HG03342 (cell line): ENCODE data around the gene RTL3.
A peak's percentile ranks its signal among the peaks of the same experiment; 100 is the strongest.
"Not testable (repeated sequence)": the region's sequence is repeated elsewhere in the genome, so short reads cannot be mapped to it uniquely, and the experiment has no call there.

Experiments used
- ATAC-seq: cut with Tn5 transposase; IDR thresholded peaks from one replicate; pipeline ENCODE4 v1.9.1; 2021; ENCODE audit warnings: mild to moderate bottlenecking, moderate library complexity; ENCODE audit not compliant: unreplicated experiment

RTL3 gene, protein sequence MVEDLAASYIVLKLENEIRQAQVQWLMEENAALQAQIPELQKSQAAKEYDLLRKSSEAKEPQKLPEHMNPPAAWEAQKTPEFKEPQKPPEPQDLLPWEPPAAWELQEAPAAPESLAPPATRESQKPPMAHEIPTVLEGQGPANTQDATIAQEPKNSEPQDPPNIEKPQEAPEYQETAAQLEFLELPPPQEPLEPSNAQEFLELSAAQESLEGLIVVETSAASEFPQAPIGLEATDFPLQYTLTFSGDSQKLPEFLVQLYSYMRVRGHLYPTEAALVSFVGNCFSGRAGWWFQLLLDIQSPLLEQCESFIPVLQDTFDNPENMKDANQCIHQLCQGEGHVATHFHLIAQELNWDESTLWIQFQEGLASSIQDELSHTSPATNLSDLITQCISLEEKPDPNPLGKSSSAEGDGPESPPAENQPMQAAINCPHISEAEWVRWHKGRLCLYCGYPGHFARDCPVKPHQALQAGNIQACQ

DNA sequence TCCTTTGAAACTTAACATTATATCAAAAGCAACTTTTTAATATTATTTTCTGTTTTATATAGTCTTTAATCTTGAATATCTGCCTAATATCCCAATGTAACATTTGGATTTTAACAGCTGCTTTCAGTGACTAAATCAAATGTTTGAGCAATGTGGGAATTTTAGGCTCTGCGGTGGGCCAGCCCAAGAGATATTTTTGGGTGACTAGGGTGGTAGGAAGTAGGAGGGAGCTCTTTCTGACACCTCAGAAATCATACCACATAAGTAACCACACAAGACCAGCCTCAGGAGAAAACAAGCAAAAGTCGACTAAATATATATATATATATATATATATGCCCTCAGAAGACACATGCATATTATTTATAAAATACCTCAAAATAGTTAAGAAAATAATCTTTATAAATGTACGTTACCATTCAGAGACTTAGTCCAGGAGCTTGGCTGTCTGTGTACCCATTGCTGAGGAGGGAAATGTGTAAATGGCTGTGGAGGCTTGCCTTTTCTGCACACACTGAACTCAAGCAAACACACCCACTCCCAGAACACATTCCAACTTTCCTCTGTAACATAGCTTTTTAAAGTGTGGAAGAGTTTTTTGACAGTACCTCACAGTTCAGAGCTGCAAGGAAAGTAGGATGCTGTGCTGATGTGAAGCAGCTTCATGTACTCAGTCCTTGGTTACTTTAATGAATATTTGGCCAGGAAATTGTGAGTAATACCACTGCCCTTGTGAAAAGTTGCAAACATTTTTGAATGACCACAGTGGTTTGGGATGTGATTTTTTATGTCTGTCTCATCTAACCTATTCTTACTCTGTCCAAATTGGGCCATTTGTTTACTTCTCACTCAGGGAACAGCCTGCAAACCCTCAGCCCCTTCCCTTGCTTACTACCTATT lies at the start of gene RTL3:
RTL3 (minus strand) TSS at position 484 of the 900 bp plus-strand sequence. CDS start 908 bp downstream, outside the sequence.
- no peak for ATAC-seq

- ATAC-seq = no peak
Measured at GRCh38 chrX:78708816-78709215, 49.7 kb upstream of the RTL3 start.

DNA sequence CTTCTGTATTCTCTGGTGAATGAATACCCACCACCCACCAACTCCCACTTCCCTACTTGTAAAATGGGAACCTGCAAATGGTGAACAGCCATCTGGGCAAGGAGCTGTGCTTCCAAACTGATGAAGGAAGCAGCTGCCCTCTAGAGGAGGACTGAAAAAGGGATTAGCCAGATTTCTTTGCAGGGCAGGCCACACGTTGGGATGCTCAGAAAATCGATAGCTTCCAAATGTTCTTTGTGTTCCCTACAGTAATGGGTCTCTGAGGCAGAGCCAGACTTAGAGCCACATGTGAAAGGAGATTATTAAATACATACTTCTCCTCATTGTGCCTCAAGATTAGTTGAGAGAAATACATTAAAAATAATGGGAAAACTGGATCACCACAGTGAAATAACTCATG lies 49.1 kb upstream of the RTL3 start:
- ATAC-seq = no peak

- ATAC-seq = no peak
Measured at GRCh38 chrX:78706071-78706470, 46.9 kb upstream of the RTL3 start.

- ATAC-seq = no peak
Measured at GRCh38 chrX:78693536-78693935, 34.4 kb upstream of the RTL3 start.

GRCh38 chrX:78693012-78693411 lies 33.9 kb upstream of the RTL3 start:
- no peak for ATAC-seq

- peak; percentile 94 for ATAC-seq
Measured at GRCh38 chrX:78687586-78687985, 28.5 kb upstream of the RTL3 start.

- no peak for ATAC-seq
Measured at GRCh38 chrX:78673246-78673645, 14.1 kb upstream of the RTL3 start.

DNA sequence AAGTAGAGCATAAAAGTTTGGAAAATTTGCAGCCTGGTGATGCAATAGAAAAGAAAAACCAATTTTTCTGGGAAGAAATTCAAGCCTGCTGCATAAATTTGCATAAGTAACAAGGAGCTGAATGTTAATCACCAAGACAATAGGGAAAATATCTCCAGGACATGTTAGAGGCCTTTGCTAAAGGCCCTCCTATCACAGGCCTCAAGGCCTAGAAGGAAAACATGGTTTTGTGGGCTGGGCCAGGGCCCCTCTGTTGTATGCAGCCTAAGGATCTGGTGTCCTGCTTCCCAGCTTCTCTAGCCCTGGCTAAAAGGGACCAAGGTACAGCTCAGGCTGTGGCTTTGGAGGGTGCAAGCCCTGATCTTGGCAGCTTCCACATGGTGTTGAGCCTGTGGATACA lies 6.2 kb upstream of the RTL3 start:
- no peak for ATAC-seq

- ATAC-seq = no peak
Measured at GRCh38 chrX:78661836-78662235, 2.7 kb upstream of the RTL3 start.

DNA sequence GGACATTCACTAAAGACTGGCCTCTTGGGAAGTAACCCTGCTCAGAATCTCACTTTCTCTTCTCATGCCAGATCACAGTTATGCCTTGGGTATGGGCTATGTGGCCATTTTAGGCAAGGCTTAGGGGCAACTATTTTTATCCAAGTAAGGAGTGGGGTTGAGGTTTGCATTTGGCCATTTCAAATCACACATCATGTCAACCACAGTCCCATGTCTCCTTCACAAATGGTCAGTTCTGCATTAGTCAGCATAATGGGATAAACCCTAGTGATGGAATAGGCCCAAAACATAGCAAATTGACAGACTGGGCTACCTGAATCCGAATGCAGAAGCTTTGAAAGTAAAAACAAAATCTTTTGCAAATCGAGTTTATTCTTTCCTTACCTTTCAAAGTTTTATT lies 827 bp upstream of the RTL3 start:
- no peak for ATAC-seq

GRCh38 chrX:78658414-78658813 lies 714 bp downstream of the RTL3 start:
- no peak for ATAC-seq

GRCh38 chrX:78655642-78656041 lies 3.5 kb downstream of the RTL3 start:
- ATAC-seq = no peak

- peak; percentile 56 for ATAC-seq
Measured at GRCh38 chrX:78653118-78653822, 5.9 kb downstream of the RTL3 start.

DNA sequence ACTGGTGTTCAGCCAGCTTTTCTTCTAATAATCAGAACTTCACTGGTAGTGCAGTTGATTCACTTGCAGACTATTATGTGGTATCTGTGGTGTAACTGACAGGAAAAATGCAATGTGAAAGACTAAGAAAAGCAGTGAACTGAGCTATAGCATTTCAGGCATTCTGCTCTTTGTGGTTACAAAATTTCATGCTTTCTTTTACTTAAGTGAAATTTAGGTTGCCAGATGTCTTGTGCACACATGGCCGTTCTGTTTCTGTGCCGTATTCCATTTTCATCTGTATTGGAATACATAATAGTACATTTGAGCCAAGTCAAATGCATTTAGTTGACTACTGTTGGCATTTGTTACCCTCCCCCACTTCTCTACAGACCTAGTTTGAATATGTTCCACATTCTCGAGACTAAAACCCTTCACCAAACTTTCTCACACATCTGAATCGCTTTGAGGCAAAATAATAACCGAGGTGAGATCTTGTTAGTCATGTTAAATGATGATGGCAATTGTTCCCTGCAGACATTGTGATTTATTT lies 8.2 kb downstream of the RTL3 start:
- ATAC-seq = peak; percentile 76

DNA sequence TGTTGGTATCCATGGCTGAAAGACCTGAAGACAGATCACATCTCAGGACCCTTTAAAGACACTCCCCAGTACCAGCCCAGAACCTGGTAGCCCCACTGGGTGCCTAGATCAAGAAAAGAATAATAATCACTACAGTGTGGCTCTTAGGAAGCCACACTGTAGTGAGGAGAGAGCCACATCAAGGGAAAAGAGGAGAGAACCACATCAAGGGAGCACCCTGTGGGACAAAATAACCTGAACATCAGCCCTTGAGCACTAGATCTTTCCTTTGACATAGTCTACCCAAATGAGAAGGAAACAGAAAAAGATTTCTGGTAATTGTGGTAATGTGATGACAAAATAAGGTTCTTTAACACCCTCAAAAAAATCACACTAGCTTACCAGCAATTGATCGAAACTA lies 15.3 kb downstream of the RTL3 start:
- ATAC-seq = no peak

DNA sequence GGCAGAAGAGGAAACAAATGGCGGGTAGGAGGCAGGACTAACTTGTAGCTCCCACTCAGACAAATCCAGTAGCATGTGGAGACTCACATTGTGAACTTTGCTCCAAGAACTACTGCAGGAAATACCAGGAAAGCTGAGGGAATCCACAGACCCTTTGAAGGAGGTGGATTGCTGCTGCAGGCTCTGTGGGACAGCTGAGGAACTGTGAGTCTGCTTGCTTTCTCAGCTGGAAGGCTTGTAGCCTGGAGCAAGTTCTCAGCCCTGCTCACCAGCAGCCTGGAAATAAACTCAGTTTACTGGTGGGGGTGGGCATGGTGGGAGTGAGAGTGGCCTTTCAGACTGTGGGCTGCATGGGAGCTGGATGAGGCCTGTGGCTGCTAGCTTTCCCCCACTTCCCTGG lies 16.0 kb downstream of the RTL3 start:
- no peak for ATAC-seq

- ATAC-seq = not testable (repeated sequence)
Measured at GRCh38 chrX:78636096-78636495, 23.0 kb downstream of the RTL3 start.

DNA sequence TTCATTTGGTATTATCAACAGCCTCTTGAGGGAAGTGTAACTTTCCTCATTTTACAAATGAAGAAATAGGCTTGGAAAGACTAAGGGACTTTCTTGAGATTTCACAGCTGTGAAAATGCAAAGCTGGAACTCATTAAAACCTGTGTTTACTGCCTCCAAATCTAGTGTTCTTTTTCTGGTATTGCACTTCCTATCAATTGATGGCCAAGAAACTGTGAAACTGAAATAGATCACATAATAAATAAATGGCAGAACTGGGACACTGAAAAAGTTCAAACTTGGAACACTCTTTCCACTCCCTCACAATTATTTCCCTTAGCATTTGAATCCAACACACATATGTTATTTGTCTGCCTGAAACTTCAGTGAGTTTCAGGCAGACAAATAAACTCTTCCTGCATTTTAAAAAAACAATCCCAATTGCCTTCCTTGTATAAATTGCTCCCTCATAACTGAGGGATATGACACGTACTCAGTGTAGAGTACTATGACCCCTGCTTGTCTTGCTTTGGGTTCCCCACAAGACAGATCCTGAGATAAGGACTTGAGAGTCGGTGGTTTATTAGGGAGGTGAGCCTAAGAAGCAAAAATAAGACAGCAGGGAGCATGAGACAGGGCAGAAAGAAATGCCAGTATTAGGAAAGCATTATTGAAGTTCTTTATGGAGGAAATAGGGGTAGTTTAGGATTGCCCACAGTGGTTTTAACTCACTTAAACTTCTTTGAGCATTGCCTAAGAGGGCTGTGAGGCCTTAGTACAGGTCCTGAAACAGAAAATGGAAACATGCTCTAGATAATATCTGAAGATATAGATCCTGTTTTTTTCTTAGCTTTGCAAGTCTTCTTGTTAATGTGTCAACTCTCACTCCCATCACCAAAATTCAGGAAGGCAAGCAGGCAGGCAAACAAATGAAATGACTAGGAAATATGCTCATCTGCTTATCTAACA lies 33.9 kb downstream of the RTL3 start:
- no peak for ATAC-seq

DNA sequence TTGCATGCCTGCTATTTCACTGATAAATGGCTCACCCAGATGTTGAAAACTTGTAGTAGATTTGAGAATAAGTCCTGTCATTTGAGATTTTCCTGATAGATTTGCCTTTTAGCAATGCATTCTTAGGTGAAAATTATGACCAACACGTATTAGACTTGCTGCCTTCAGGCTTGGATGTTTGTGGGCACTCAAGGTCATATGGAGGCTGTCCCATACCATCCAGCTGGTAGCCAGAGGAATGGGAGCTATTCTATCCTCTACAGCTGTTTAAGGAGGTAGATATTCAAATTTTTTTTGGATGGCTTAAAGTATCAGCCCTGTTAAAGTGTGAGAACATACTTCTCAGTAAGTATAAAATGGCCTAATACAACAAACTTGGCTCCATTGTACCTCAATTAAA lies 34.7 kb downstream of the RTL3 start:
- ATAC-seq = no peak
